H54 (cell line): ENCODE data around the gene HPN.
"Not testable (repeated sequence)": the region's sequence is repeated elsewhere in the genome, so short reads cannot be mapped to it uniquely, and the experiment has no call there.

Experiments used
- DNase-seq: peaks from one replicate; pipeline ENCODE4 v3.0.0; 2011; ENCODE audit warnings: low spot score, mixed read lengths; ENCODE audit not compliant: insufficient read length
- FAIRE-seq: peaks from 3 replicates; lab custom pipeline; 2011; peaks lifted over from hg19 to GRCh38; lab: Jason Lieb, UNC
- POLR2A ChIP-seq: IDR thresholded peaks from 2 replicates; pipeline ENCODE4 v1.6.1; 2011; ENCODE audit warnings: low read depth, mild to moderate bottlenecking, low read length

HPN gene

GRCh38 chr19:35049456-35049855, 7.9 kb downstream of the HPN start:
- TF ChIP-seq POLR2A, result no peak
- no peak for DNase-seq
- no peak for FAIRE-seq

- not testable (repeated sequence) for DNase-seq, FAIRE-seq
These were observed 9.1 kb downstream of the HPN start for GRCh38 chr19:35050662-35051061.

DNA sequence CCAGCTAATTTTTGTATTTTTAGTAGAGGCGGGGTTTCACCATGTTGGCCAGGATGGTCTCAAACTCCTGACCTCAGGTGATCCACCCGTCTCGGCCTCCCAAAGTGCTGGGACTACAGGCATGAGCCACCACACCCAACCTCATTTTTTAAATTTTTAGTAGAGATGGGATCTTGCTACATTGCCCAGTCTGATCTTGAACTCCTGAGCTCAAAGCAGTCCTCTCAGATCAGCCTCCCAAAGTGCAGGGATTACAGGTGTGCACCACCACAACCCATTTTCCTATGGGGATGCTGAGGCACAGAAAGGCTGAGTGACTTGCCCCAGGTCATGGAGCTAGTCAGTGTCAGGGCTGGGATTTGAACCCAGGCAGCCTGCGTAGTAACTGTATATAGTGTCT, 9.7 kb downstream of the HPN start:
- FAIRE-seq, DNase-seq: not testable (repeated sequence)

GRCh38 chr19:35051796-35052195, 10.3 kb downstream of the HPN start:
- TF ChIP-seq POLR2A, result no peak
- no peak for DNase-seq
- FAIRE-seq, result no peak

DNA sequence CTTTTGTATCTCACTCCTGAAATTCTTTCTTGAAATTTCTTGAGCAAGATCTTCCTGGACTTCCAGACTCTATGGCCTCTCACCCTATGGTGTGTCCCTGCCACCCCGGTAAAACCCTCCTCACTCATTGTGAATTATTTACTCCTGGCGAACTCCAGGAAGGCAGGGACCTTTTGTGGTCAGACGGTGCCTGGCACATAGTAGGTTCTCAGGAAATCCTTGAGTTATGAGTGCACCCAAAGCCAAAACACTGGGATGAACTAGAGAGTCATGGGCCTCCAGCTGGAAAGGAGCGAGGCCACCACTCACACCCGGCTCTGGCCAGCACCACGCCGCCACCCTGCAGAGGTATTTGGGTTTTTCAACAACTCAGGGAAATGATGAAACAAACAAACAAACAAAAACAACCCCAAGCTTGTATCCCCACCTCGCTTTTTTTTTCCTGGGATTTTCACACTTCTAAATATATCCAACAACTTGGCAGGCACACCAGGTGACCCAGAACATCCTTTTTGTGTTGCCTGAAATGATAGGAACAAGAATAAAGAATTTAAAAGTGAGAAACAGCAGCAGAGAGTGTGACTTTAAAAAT, 11.2 kb downstream of the HPN start:
- no peak for TF ChIP-seq POLR2A
- FAIRE-seq (no peak), DNase-seq (no peak)

DNA sequence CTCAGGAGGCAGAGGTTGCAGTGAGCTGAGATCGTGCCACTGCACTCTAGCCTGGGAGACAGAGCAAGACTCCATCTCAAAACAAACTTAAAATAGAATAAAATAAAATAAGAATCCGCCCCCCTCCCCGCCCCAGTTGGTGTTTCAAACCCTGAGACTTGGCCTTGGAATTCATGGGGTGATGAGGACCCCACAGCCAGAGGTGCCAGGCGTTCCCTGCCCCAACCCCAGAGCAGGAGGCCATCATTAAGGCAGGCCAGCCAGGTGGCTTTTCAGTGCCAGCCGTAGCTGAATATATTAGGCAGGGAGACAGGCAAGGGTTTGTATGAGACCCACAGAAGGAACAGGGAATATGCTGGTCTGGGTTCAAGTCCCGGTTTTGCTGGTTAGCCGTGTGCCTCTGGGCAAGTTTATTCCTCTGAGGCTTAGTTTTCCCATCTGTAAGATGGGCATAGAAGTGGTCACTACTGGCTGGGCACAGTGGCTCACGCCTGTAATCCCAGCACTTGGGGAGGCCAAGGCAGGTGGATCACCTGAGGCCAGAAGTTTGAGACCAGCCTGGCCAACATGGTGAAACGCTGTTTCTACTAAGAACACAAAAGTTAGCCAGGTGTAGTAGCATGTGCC, 12.3 kb downstream of the HPN start:
- no peak for TF ChIP-seq POLR2A
- FAIRE-seq (no peak), DNase-seq (no peak)

DNA sequence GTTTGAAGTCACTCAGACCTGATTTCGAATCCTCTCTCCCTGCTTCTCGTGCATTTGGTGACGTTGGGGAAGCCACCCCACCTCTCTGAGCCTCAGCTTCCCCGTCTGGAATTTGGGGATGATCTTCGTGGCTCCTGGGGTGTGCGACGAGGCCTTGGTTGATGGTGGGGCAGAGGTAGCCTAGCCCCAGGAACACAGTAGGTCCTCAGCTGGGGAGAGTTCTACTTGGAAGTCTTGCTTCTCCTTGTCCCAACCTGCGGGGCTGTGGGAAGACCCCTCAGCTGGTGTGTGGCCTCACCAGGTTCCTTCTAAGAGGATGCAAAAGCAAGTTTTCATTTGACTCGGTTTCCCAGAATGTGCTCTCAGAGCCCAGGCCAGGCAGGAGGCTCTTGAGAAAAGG, 13.1 kb downstream of the HPN start:
- FAIRE-seq, result no peak
- TF ChIP-seq POLR2A, result no peak
- DNase-seq, result no peak

DNA sequence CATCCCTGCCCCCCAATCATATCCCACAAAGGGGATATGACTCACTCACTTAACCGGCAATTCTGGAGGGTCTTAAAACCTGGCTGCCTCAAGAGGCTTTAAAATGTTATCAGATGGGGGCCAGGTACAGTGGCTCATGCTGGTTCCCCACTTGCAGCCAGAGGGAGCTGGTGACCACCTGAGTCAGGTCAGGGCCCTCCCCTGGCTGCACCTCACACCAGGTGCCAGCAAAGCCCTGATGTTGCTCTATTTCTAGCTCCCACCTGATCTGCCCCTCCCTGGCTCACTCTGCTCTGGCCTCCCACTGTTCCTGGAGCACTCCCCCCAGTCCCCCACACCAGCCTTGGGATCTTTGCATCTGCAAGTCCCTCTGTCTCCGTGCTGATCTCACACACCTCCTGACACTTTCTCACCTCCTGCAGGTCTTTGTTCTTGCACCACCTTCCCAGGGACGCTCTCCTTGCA, 14.2 kb downstream of the HPN start:
- no peak for DNase-seq
- FAIRE-seq, result no peak
- TF ChIP-seq POLR2A, result no peak

DNA sequence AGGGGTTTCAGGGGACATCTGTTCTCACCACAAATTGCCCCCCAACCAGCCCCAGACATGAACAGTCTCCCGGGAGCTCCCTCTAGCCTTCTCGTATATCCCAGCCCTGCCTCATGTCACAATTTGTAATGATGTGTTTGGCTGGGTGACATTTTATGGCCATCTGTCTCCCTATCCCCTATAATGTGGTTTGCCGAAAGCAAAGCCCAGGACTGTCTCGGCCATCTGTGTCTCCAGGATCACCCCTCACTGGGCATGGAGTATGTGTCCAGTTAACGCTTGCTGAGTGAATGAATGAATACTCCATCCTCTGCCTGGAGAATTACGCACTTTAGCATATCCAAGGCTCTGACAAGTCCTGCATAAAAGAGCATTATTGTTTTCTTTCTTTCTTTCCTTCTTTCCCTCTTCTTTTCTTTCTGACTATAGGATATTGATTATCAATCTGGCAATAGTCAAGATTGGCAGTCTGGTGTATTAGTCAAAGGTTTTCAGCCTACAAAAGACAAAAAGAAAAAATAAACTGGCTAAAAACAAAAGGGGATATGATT, 15.1 kb downstream of the HPN start:
- TF ChIP-seq POLR2A, result no peak
- FAIRE-seq (no peak), DNase-seq (no peak)

DNA sequence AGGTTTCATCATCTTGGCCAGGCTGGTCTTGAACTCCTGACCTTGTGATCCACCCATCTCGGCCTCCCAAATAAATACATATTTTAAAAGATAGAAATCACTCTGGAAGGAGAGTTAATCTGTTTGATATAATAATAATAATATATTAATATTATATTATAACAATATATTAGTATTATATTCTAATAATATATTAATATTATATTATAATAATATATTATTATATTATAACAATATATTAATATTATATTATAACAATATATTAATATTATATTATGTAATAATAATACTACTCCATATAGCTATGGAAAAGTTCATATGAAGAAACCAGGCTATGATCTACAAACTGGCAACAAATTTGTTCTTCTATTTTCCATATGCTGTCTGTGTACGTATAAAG, 16.8 kb downstream of the HPN start:
- no peak for DNase-seq

GRCh38 chr19:35059006-35059798, 17.7 kb downstream of the HPN start:
- TF ChIP-seq POLR2A, result no peak
- FAIRE-seq, result no peak
- no peak for DNase-seq

More for the DNA sequence above, 16.8 kb downstream of the HPN start:
- no peak for FAIRE-seq
- no peak for TF ChIP-seq POLR2A

GRCh38 chr19:35059799-35060091, 18.2 kb downstream of the HPN start:
- no peak for DNase-seq
- FAIRE-seq, result no peak
- no peak for TF ChIP-seq POLR2A

DNA sequence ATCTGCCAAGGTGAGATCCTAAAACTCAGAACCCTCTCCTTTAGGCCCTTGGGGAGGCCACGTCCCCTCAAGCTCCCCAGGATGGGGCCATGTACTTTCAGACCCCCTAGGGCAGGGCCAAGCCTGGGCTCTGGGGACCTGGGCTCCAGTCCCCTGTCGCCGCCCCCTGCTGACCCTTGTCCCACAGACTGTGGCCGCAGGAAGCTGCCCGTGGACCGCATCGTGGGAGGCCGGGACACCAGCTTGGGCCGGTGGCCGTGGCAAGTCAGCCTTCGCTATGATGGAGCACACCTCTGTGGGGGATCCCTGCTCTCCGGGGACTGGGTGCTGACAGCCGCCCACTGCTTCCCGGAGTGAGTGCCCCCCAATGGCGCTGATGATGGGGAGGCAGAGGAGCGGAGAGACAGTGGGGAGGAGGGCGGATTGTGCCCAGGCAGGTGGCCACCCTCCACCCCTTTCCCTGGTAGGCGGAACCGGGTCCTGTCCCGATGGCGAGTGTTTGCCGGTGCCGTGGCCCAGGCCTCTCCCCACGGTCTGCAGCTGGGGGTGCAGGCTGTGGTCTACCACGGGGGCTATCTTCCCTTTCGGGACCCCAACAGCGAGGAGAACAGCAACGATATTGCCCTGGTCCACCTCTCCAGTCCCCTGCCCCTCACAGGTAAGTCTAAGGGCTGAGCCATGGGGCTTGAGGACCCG, 18.8 kb downstream of the HPN start:
- TF ChIP-seq POLR2A, result no peak
- DNase-seq, result no peak
- no peak for FAIRE-seq
